ENCODE measurements around the gene NFIB.

The NFIB gene

GRCh38 chr9:14246951-14247350 is 67.0 kb downstream of the NFIB start:
- no peak for DNase-seq (ENCODE audit: low read depth in 2 of 2)

GRCh38 chr9:14245901-14246525 is 67.9 kb downstream of the NFIB start:
- DNase-seq (ENCODE audit: low read depth in 2 of 2): no peak

- DNase-seq (ENCODE audit: low read depth in 2 of 2): no peak
Measured at GRCh38 chr9:14243514-14244042, 70.4 kb downstream of the NFIB start.

GRCh38 chr9:14242150-14242805 is 71.7 kb downstream of the NFIB start:
- DNase-seq (ENCODE audit: low read depth in 2 of 2): no peak

- DNase-seq (ENCODE audit: low read depth in 2 of 2): no peak
Measured at GRCh38 chr9:14240537-14240936, 73.4 kb downstream of the NFIB start.

DNA sequence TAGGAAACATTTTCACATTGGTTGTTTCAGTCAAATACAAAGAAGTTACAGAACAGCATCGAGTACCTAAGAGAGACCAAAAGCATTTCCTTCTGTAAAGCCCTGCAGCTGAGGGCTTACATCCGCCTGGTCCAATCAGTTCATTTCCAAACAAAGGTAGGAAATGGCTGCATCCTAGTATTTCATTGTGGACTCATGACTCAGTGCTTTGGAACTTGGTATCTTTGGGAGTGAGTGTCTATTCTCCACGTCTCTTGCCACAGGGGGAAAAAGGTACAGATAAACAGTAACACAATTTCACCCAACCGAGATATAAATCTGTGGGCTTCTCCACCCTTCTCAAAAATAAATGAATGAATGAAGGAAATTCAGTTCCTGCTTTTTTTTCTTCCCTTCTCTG is 75.4 kb downstream of the NFIB start:
- DNase-seq (ENCODE audit: low read depth in 2 of 2): no peak

- no peak for DNase-seq (ENCODE audit: low read depth in 2 of 2)
Measured at GRCh38 chr9:14238079-14238478, 75.9 kb downstream of the NFIB start.

- no peak for DNase-seq (ENCODE audit: low read depth in 2 of 2)
Measured at GRCh38 chr9:14236591-14236990, 77.3 kb downstream of the NFIB start.

GRCh38 chr9:14232111-14232510 is 81.8 kb downstream of the NFIB start:
- no peak for DNase-seq (ENCODE audit: low read depth in 2 of 2)

DNA sequence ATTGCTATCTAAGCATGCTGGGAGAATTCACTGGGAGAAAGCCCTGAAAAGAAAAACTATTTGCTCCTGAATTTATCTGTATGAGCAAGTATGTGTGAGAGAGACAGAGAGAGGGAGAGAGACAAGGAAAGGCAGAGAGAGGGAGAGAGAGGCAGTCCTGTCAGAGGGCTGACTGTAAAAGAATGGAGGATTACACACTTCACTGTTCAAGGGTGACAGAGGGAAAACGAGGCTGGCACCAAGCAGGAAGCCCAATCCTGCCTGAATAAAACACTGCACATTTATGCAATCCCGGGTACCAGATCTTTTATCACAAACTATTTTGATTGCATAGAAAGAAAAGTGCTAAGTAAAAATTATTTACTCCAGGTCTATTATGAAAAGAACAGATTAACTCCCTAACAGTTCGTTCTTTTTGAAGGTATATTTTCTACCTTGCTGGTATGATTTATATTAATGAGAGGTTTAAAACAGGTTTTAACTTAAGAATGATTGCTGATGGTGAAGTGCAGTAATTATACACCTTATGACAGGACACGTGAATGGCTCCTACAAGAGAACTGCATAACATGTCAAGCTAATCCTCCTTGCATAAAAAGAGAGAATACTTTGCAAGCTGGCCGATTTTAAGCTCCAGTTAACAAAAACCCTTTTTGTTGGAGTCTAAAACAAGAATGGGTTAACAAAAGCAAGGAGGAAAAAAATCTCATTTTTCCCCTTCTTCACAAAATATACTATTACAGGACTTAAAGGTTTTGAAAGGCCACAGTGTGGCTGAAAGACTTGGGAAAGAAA is 82.5 kb downstream of the NFIB start:
- DNase-seq (ENCODE audit: low read depth in 2 of 2): no peak

- no peak for DNase-seq (ENCODE audit: low read depth in 2 of 2)
Measured at GRCh38 chr9:14228602-14229001, 85.3 kb downstream of the NFIB start.

GRCh38 chr9:14226855-14227532 is 86.9 kb downstream of the NFIB start:
- no peak for DNase-seq (ENCODE audit: low read depth in 2 of 2)

DNA sequence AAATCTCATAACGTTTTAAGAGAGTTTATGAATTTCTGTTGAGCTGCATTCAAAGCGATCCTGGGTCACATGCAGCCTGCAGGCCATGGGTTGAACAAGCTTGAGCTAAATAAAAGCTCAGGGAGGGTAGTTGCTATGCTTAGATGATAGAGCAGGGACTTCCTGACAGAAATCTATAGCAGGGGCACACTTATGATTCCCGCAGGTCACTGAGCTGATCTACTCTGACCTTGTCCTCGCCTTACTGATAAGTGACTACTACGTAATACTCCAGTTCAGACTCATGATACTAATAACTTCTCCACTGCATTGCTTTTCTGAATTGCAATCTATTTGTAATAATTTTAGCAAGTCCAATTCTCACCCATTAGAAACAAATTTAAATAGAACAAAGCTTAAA is 90.9 kb downstream of the NFIB start:
- DNase-seq (ENCODE audit: low read depth in 2 of 2): no peak

DNA sequence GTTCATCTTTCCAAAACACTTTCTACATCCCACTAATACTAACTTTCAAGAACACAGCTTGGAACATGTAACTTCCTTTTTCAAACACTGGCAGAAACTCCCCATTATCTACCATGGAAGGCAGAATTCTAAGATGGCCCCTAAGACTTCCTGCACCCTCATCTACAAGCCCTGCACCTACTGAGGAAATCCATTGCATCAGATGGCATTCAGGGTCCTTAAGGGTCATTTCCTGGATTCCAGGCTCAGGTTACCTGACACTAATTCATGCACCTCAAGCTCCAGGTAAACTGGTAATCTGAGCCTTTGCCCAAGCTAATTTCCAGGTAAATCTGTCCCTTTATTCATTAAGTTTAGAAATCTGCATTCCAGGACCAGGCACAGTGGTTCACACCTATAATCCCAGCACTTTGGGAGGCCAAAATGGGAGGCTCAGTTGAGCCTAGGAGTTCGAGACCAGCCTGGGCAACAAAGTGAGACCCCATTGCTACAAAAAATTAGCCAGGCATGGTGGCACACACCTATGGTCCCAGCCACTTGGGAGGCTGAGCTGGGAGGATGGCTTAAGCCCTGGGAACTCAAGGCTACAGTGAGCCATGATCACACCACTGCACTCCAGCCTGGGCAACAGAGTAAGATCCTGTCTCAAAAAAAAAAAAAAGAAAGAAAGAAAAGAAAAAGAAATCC is 91.6 kb downstream of the NFIB start:
- no peak for DNase-seq (ENCODE audit: low read depth in 2 of 2)

GRCh38 chr9:14221558-14221957 is 92.4 kb downstream of the NFIB start:
- DNase-seq (ENCODE audit: low read depth in 2 of 2): no peak

GRCh38 chr9:14221119-14221518 is 92.8 kb downstream of the NFIB start:
- no peak for DNase-seq (ENCODE audit: low read depth in 2 of 2)

- DNase-seq (ENCODE audit: low read depth in 2 of 2): no peak
Measured at GRCh38 chr9:14220256-14220655, 93.7 kb downstream of the NFIB start.

- DNase-seq (ENCODE audit: low read depth in 2 of 2): no peak
Measured at GRCh38 chr9:14219850-14220249, 94.1 kb downstream of the NFIB start.

DNA sequence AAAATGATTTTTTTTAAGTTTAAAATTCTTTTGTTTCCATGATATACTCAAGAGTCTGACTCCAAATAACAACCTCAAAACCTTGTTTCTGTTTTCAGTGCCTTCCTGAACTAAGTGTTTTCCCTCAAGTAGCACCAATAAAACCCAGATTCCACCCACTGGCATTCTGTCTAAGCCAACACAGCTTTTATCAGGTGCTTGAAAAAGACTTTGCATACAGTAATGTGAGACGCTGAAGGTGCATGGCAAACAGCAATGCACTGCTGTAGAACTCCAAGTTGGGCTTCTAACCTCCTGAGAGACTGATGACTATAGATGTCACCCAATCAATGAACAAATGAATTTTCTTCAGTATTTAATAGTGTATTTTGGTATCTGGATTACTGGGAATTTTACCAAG is 95.7 kb downstream of the NFIB start:
- no peak for DNase-seq (ENCODE audit: low read depth in 2 of 2)

DNA sequence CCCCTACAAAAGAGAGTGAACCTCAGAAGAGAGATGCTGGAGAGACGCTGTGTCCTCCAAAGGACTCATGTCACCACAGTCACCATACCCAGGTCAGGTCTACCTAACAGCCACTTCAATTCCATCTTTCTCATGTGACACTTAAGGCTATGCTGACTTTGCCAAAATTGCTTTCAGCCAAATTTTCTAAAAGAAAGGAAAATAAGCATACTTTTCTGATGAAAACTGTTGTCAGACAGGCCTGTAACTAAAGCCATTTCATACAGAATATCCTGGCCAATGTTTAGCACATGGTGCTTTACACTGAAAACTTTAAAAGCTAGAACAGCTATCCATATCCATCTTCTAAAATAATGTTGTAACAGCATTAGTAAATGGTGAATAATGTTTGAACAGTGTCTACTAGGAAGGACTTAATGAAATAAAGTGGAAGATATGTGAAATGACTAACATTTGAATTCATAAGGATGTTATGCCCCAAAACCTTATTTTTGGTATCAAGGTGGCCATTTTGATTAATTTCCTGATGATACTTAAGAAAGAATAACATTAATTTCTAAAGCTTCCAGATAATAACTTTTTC is 97.2 kb downstream of the NFIB start:
- no peak for DNase-seq (ENCODE audit: low read depth in 2 of 2)

- DNase-seq (ENCODE audit: low read depth in 2 of 2): no peak
Measured at GRCh38 chr9:14215614-14216013, 98.3 kb downstream of the NFIB start.
